GM23248 (cell line): ENCODE data around the gene TNXB. TPM values are rescaled to one million over a fixed set of nuclear protein-coding genes. Genes with fewer than 3 reads are reported as not detected.

Experiments
- DNase-seq: peaks from one replicate; pipeline ENCODE4 v3.0.0-alpha.2; 2015
- H2AFZ ChIP-seq: fragments of 200-600 bp; sonication (generic); 2 replicates; pipeline ENCODE4 v1.6.1; 2016; ENCODE audit warnings: antibody characterized with exemption
- H3F3A ChIP-seq: fragments of 200-600 bp; sonication (generic); 2 replicates; pipeline ENCODE4 v1.6.1; 2016; ENCODE audit warnings: mild to moderate bottlenecking, antibody characterized with exemption, mixed run types; ENCODE audit not compliant: insufficient read depth
- H3K27ac ChIP-seq: fragments of 200-600 bp; sonication (generic); 2 replicates; pipeline ENCODE4 v1.5.1; 2016; ENCODE audit warnings: mild to moderate bottlenecking
- H3K27me3 ChIP-seq: fragments of 200-600 bp; sonication (generic); replicated peaks from 2 replicates; pipeline ENCODE4 v1.6.1; 2016; ENCODE audit warnings: mild to moderate bottlenecking; ENCODE audit not compliant: insufficient read depth
- H3K36me3 ChIP-seq: fragments of 200-600 bp; sonication (generic); 2 replicates; pipeline ENCODE4 v1.6.1; 2016; ENCODE audit warnings: low read depth, mild to moderate bottlenecking
- H3K4me1 ChIP-seq: fragments of 200-600 bp; sonication (generic); 2 replicates; pipeline ENCODE4 v1.6.1; 2016; ENCODE audit warnings: mild to moderate bottlenecking; ENCODE audit not compliant: insufficient read depth
- H3K4me2 ChIP-seq: fragments of 200-600 bp; sonication (generic); one replicate; pipeline ENCODE4 v1.6.1; 2016; ENCODE audit warnings: mild to moderate bottlenecking; ENCODE audit not compliant: unreplicated experiment
- H3K4me3 ChIP-seq: fragments of 200-600 bp; sonication (generic); 2 replicates; pipeline ENCODE4 v1.5.1; 2016; ENCODE audit warnings: mild to moderate bottlenecking
- H3K79me2 ChIP-seq: fragments of 200-600 bp; sonication (generic); 2 replicates; pipeline ENCODE4 v1.6.1; 2016; ENCODE audit warnings: mild to moderate bottlenecking; ENCODE audit not compliant: insufficient read depth
- H3K9ac ChIP-seq: fragments of 200-600 bp; sonication (generic); 2 replicates; pipeline ENCODE4 v1.6.1; 2016; ENCODE audit warnings: mild to moderate bottlenecking
- H3K9me2 ChIP-seq: fragments of 200-600 bp; sonication (generic); 2 replicates; pipeline ENCODE4 v1.6.1; 2016; ENCODE audit warnings: mixed run types, mild to moderate bottlenecking, moderate library complexity; ENCODE audit not compliant: insufficient read depth
- H3K9me3 ChIP-seq: fragments of 200-600 bp; sonication (generic); one replicate; pipeline ENCODE4 v1.6.1; 2017; ENCODE audit warnings: low read depth
- H4K20me1 ChIP-seq: fragments of 200-600 bp; sonication (generic); 2 replicates; pipeline ENCODE4 v1.6.0; 2016; ENCODE audit not compliant: insufficient read depth
- EZH2 ChIP-seq: fragments of 200-600 bp; sonication (generic); IDR thresholded peaks from 2 replicates; pipeline ENCODE4 v1.6.1; 2018; ENCODE audit warnings: antibody characterized with exemption, mild to moderate bottlenecking; ENCODE audit not compliant: insufficient read depth, poor library complexity, severe bottlenecking
- EZH2phosphoT487 ChIP-seq: fragments of 200-600 bp; sonication (generic); IDR thresholded peaks from 2 replicates; pipeline ENCODE4 v1.6.1; 2018; ENCODE audit warnings: antibody characterized with exemption, moderate library complexity, mild to moderate bottlenecking, low read depth; ENCODE audit not compliant: insufficient read depth
- WGBS, 2 experiments: methylation state at CpG; one replicate each; pipeline ENCODE4 v1.1.6; 2015 to 2017; ENCODE audit warnings: low lambda C conversion rate in 2 of 2, low coverage in 1 of 2; ENCODE audit errors: missing lambda C conversion rate in 2 of 2; 5-methylcytosine and 5-hydroxymethylcytosine counted together
- in situ Hi-C: fragments of 300-500 bp; cut with MboI; formaldehyde crosslinking; loops from 2 replicates; pipeline ENCODE4 v1.15.0; 2020
- polyA plus RNA-seq: library from polyadenylated mRNA; unstranded; fragments of >200 nt; fragmentation: Nextera tagmentation; extraction: Ambion mirVana; gene quantifications from 2 replicates; pipeline ENCODE4 v1.2.1, GENCODE V29; 2016
- total RNA-seq: library from RNA; depleted of rRNA; stranded (reverse); fragments of >200 nt; shearing (Covaris generic); gene quantifications from 2 replicates; pipeline ENCODE4 v1.2.3, GENCODE V29; 2014

TNXB gene
- total and polyA plus RNA-seq, 2 experiments from 2014 or later = 5.2 to 23.8 TPM

DNA sequence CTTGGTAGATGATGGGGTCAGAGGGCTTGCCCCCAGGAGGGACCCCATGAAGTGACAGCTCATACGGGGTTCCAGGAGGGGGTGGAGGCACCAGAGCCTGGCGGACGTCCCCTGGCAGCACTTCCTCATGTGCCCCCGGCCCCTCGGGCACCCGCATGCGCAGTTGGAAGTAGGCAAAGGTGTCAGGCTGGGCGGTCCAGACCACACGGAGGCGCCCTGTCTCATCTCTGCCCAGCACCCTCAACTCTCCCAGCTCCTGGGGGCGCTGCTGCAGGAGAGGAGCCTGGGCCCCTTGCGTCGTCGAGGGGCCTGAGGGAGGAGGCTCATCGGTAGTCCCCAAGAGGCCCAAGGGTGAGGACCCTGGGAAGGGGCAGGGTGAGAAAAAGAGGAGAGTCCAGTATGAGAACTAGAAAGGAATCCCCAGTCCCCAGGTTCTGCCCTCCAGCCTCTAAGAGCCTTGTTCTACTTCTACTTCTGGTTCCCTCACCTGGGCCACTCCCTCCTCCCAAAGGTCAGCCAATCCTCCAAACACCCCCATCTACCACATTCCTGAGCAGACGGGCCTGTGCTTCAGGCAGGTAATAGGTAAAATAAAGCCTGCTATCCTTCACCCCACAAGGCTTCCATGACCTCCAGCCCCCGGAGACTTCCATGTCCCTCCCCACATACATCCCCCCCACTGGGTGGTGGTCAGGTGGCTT, 23.2 kb downstream of the TNXB start:
- in situ Hi-C loops = no loop called here
- H3K4me1 ChIP-seq = peaks cover 44% of the 10 kb centered on the region
- peaks cover 23% of the 10 kb centered on the region for H3F3A ChIP-seq
- no peaks in the 10 kb centered on the region for H3K9me2 ChIP-seq
- no peak overlapping the region for H3K4me3 ChIP-seq
- H2AFZ ChIP-seq = no peak overlapping the region
- H3K27ac ChIP-seq = no peak overlapping the region
- H3K4me2 ChIP-seq = peak overlapping the region; percentile 67
- H3K36me3 ChIP-seq = no peaks in the 10 kb centered on the region
- H3K27me3 ChIP-seq = 0 out of 2 replicates have a peak, but pooled peaks cover 14% of the 10 kb centered on the region
- WGBS, 2 experiments = 93% methylated on average over 17 of the region's 17 CpGs
- TF ChIP-seq EZH2phosphoT487 (no peak), EZH2 (no peak)
- no peak for DNase-seq
- H4K20me1 ChIP-seq = no peaks in the 10 kb centered on the region
- no peaks in the 10 kb centered on the region for H3K9me3 ChIP-seq
- no peak overlapping the region for H3K9ac ChIP-seq
- no peaks in the 10 kb centered on the region for H3K79me2 ChIP-seq

- 73 to 83% methylated on average over 2 of the region's 2 CpGs for WGBS, 2 experiments
- H3K79me2 ChIP-seq = no peaks in the 10 kb centered on the region
- no peaks in the 10 kb centered on the region for H3K9me3 ChIP-seq
- no peak overlapping the region for H3K4me2 ChIP-seq
- no peaks in the 10 kb centered on the region for H4K20me1 ChIP-seq
- 0 out of 2 replicates have a peak, but pooled peaks cover 8% of the 10 kb centered on the region for H3K27me3 ChIP-seq
- H3K9ac ChIP-seq = no peak overlapping the region
- peaks cover 55% of the 10 kb centered on the region for H3K4me1 ChIP-seq
- H3K36me3 ChIP-seq = no peaks in the 10 kb centered on the region
- TF ChIP-seq EZH2phosphoT487 = no peak
- no peak for TF ChIP-seq EZH2
- H3K4me3 ChIP-seq = no peak overlapping the region
- no peak overlapping the region for H2AFZ ChIP-seq
- peaks cover 23% of the 10 kb centered on the region for H3F3A ChIP-seq
- H3K27ac ChIP-seq = no peak overlapping the region
- DNase-seq = peak; percentile 21
- H3K9me2 ChIP-seq = no peaks in the 10 kb centered on the region
- in situ Hi-C loops = no loop called here
Observed at GRCh38 chr6:32084780-32085179, 24.4 kb downstream of the TNXB start.

DNA sequence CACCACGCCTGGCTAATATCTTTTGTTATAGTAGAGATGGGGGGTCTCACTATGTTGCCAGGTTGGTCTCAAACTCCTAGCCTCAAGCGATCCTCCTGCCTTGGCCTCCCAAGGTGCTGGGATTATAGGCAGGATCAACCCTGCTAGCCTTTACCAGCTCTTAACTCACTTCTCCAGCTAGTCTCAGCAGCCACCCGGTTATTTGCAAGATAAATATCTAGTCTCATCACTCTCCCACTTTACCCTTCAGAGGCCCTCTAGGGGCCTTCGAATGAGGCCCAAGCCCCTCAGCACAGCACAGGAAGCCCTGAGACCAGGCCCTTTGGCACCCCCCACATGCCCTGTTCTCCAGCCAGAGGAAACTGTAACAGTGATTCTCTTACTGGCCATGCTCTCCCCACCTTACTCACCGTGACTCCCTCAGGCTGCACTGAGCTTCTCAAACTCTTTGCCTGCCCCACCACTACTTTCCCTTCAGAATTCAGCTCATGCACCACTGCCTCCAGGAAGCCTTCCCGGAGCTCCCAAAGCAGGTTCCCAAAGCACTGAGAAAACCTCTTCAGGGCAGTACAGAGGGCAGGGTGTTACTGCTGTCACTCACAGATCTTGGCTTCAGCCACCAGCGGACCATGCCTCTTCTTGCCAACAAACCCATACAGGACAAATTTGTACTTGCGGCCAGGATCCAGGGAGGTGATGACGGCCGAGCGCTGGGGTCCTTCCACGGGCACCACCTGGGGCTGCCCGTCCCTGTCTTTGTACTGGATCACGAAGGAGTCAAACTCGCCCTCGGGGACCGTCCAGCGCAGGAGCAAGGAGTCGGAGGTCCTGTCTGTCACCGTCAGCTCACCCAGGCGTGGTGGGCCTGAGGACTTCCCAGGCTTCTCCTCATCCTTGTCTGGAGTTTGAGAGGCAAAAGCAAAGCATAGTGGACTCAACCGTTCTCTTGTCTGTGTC, 25.0 kb downstream of the TNXB start:
- Histone ChIP-seq H3K4me2 (peak overlapping the region; percentile 43), H3F3A (peaks cover 23% of the 10 kb centered on the region), H3K79me2 (no peaks in the 10 kb centered on the region), H2AFZ (no peak overlapping the region), H3K27ac (0 out of 2 replicates have a peak overlapping the region, but pooled peaks have one; percentile 82), H3K9me3 (no peaks in the 10 kb centered on the region), H3K9me2 (no peaks in the 10 kb centered on the region), H4K20me1 (no peaks in the 10 kb centered on the region), H3K4me3 (no peak overlapping the region), H3K27me3 (0 out of 2 replicates have a peak, but pooled peaks cover 1% of the 10 kb centered on the region), H3K4me1 (peaks cover 61% of the 10 kb centered on the region), H3K36me3 (no peaks in the 10 kb centered on the region), H3K9ac (no peak overlapping the region)
- DNase-seq = no peak
- no peak for TF ChIP-seq EZH2
- no peak for TF ChIP-seq EZH2phosphoT487
- 95 to 96% methylated on average over 22 of the region's 22 CpGs for WGBS, 2 experiments
- in situ Hi-C loops = no loop called here

DNA sequence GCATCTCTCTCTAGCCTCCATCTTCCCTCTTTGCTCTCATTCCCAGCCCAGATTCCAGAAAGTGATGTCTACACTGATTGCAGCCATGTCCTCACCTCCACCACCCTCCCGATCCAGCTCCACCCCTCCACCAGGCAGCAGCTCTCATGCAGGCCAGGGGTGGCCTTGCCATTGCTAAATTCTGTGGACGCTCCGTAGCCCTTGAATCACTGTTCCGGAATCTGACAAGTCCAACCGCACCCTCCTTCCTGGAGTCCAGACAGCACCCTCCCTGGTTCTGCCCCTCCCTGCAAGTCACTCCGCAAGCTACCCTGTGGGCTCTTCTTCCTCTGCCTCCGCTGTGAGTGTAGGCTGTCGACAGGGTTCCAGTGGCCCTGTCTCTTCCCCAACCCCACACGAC, 26.2 kb downstream of the TNXB start:
- in situ Hi-C loops = no loop called here
- H3F3A ChIP-seq = peaks cover 23% of the 10 kb centered on the region
- H3K9me3 ChIP-seq = no peaks in the 10 kb centered on the region
- H3K9ac ChIP-seq = peak overlapping the region; percentile 71
- peak overlapping the region; percentile 59 for H3K4me2 ChIP-seq
- peak; percentile 99 for DNase-seq
- no peaks in the 10 kb centered on the region for H4K20me1 ChIP-seq
- H3K79me2 ChIP-seq = no peaks in the 10 kb centered on the region
- peak overlapping the region; percentile 82 for H3K27ac ChIP-seq
- peaks cover 61% of the 10 kb centered on the region for H3K4me1 ChIP-seq
- H3K36me3 ChIP-seq = no peaks in the 10 kb centered on the region
- no peaks in the 10 kb centered on the region for H3K27me3 ChIP-seq
- TF ChIP-seq EZH2 = no peak
- no peak for TF ChIP-seq EZH2phosphoT487
- WGBS, 2 experiments = 3 to 4% methylated on average over 9 of the region's 9 CpGs
- no peaks in the 10 kb centered on the region for H3K9me2 ChIP-seq
- peak overlapping the region; percentile 22; the same call in 1 of the 2 replicates for H2AFZ ChIP-seq
- no peak overlapping the region for H3K4me3 ChIP-seq
